ENCODE measurements around the gene ODF2L.
"Not testable (repeated sequence)": the region's sequence is repeated elsewhere in the genome, so short reads cannot be mapped to it uniquely, and the experiment has no call there.

Gene ODF2L

DNA sequence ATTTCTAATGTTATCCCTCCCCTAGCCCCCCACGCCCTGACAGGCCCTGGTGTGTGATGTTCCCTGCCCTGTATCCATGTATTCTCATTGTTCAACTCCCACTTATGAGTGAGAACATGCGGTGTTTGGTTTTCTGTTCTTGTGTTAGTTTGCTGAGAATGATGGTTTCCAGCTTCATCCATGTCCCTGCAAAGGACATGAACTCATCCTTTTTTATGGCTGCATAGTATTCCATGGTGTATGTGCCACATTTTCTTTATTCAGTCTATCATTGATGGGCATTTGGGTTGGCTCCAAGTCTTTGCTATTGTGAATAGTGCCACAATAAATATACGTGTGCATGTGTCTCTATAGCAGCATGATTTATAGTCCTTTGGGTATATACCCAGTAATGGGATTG, 45.9 kb downstream of the ODF2L start:
- WGBS (ENCODE audit: insufficient coverage), result no CpG with 5 or more reads among the region's 3 CpGs
- H3K9me3 ChIP-seq (ENCODE audit: control extremely low read depth in 1 of 5, control insufficient read depth in 4 of 5, insufficient read depth in 2 of 5, low read depth in 1 of 5, low read length in 4 of 5); H3K4me1 ChIP-seq (ENCODE audit: control extremely low read depth in 1 of 4, control insufficient read depth in 4 of 4, insufficient read depth in 4 of 4, low read length in 3 of 4); DNase-seq; CTCF ChIA-PET; H3K4me3 ChIP-seq (ENCODE audit: control insufficient read depth in 1 of 7, extremely low read depth in 1 of 7, insufficient read depth in 4 of 7, low read depth in 2 of 7, low read length in 6 of 7); H3K27ac ChIP-seq (ENCODE audit: insufficient read depth in 1 of 2, low read depth in 1 of 2, low read length in 2 of 2, poor library complexity in 1 of 2, severe bottlenecking in 2 of 2); H3K27me3 ChIP-seq (replicated peaks in 2 of 5; ENCODE audit: control insufficient read depth in 4 of 5, insufficient read depth in 5 of 5, low read length in 4 of 5); POLR2A ChIA-PET: not testable (repeated sequence)
- H3K36me3 ChIP-seq (ENCODE audit: control insufficient read depth in 4 of 4, insufficient read depth in 4 of 4, low read length in 3 of 4), result peaks cover 0 to 20% (median 11%) of the 10 kb centered on the region in 4 experiments

DNA sequence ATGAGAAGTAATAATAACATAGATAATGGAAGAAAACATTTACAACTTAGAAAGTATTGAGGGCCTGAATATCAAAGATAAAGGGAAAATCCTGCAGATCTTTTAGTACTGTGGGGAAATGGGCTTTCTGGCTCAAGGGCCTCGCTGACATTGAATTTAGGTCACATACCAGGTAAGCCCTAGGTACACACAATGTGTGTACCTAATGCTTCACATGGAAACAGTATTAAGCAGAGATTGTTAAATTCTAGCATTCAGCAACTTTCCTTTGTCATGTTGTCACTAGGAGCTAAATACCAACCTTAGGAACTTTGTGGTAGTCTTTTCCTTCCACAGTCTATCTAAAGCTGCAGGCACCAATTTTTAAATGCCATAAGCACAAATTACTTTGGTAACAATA, 49.7 kb downstream of the ODF2L start:
- Histone ChIP-seq H3K27me3 (replicated peaks in 2 of 5; ENCODE audit: control insufficient read depth in 4 of 5, insufficient read depth in 5 of 5, low read length in 4 of 5) (no peaks in the 10 kb centered on the region), H3K36me3 (ENCODE audit: control insufficient read depth in 4 of 4, insufficient read depth in 4 of 4, low read length in 3 of 4) (peaks cover 0 to 1% (median 0%) of the 10 kb centered on the region in 4 experiments), H3K9me3 (ENCODE audit: control extremely low read depth in 1 of 5, control insufficient read depth in 4 of 5, insufficient read depth in 2 of 5, low read depth in 1 of 5, low read length in 4 of 5) (peaks cover 0 to 6% (median 0%) of the 10 kb centered on the region in 5 experiments), H3K4me1 (ENCODE audit: control extremely low read depth in 1 of 4, control insufficient read depth in 4 of 4, insufficient read depth in 4 of 4, low read length in 3 of 4) (no peaks in the 10 kb centered on the region), H3K4me3 (ENCODE audit: control insufficient read depth in 1 of 7, extremely low read depth in 1 of 7, insufficient read depth in 4 of 7, low read depth in 2 of 7, low read length in 6 of 7) (no peak overlapping the region), H3K27ac (ENCODE audit: insufficient read depth in 1 of 2, low read depth in 1 of 2, low read length in 2 of 2, poor library complexity in 1 of 2, severe bottlenecking in 2 of 2) (no peak overlapping the region)
- ChIA-PET POLR2A (no interaction called here), CTCF (interaction anchor here (1.7 kb wide), 1 partner anchor 10 kb away, joined by 3 read pairs; no protein-coding TSS in a partner anchor)
- no peak for DNase-seq
- WGBS (ENCODE audit: insufficient coverage), result 100% methylated on average over 1 of the region's 1 CpG

DNA sequence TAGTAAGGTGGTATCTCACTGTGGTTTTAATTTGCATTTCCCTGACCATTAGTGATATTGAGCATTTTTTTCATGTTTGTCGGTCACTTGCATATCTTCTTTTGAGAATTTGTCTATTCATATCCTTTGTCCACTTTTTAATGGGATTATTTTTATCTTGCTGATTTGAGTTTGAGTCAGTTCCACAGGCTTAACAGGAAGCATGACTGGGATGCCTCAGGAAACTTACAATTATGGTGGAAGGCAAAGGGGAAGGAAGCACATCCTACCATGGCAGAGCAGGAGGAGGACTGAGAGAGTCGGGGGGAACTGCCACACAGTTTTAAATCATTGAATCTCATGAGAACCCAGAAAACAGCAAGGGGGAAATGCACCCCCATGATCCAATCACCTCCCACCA, 51.1 kb downstream of the ODF2L start:
- WGBS (ENCODE audit: insufficient coverage), result no CpG with 5 or more reads among the region's 2 CpGs
- Histone ChIP-seq H3K4me1 (ENCODE audit: control extremely low read depth in 1 of 4, control insufficient read depth in 4 of 4, insufficient read depth in 4 of 4, low read length in 3 of 4) (no peaks in the 10 kb centered on the region), H3K27me3 (replicated peaks in 2 of 5; ENCODE audit: control insufficient read depth in 4 of 5, insufficient read depth in 5 of 5, low read length in 4 of 5) (no peaks in the 10 kb centered on the region), H3K36me3 (ENCODE audit: control insufficient read depth in 4 of 4, insufficient read depth in 4 of 4, low read length in 3 of 4) (no peaks in the 10 kb centered on the region), H3K4me3 (ENCODE audit: control insufficient read depth in 1 of 7, extremely low read depth in 1 of 7, insufficient read depth in 4 of 7, low read depth in 2 of 7, low read length in 6 of 7) (no peak overlapping the region), H3K9me3 (ENCODE audit: control extremely low read depth in 1 of 5, control insufficient read depth in 4 of 5, insufficient read depth in 2 of 5, low read depth in 1 of 5, low read length in 4 of 5) (peaks cover 0 to 6% (median 0%) of the 10 kb centered on the region in 5 experiments), H3K27ac (ENCODE audit: insufficient read depth in 1 of 2, low read depth in 1 of 2, low read length in 2 of 2, poor library complexity in 1 of 2, severe bottlenecking in 2 of 2) (no peak overlapping the region)
- ChIA-PET POLR2A (no interaction called here), CTCF (interaction anchor here (1.7 kb wide), 1 partner anchor 11 kb away, joined by 3 read pairs; no protein-coding TSS in a partner anchor)
- DNase-seq, result no peak

DNA sequence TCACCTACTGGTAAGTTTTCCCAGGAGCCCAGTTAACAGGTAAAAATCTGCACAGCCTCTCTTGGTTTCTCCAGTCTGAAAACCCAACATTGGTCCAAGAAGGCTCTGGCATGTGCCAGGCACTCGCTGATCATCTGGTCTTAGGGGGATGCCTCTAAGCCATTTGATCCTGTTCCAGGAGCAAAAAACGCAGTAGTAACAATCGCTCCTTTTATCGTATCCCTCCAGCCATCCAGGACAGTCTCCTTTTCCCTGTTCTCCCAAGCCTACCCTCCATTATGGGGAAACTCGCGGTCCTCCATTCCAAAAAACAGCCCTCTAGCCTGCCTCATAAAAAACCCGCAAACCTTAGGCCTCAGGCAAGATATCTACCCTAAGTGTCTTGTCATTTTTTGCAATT, 56.2 kb downstream of the ODF2L start:
- Histone ChIP-seq H3K27me3 (replicated peaks in 2 of 5; ENCODE audit: control insufficient read depth in 4 of 5, insufficient read depth in 5 of 5, low read length in 4 of 5) (no peaks in the 10 kb centered on the region), H3K4me3 (ENCODE audit: control insufficient read depth in 1 of 7, extremely low read depth in 1 of 7, insufficient read depth in 4 of 7, low read depth in 2 of 7, low read length in 6 of 7) (no peak overlapping the region), H3K27ac (ENCODE audit: insufficient read depth in 1 of 2, low read depth in 1 of 2, low read length in 2 of 2, poor library complexity in 1 of 2, severe bottlenecking in 2 of 2) (no peak overlapping the region), H3K36me3 (ENCODE audit: control insufficient read depth in 4 of 4, insufficient read depth in 4 of 4, low read length in 3 of 4) (no peaks in the 10 kb centered on the region), H3K4me1 (ENCODE audit: control extremely low read depth in 1 of 4, control insufficient read depth in 4 of 4, insufficient read depth in 4 of 4, low read length in 3 of 4) (peaks cover 2 to 10% (median 6%) of the 10 kb centered on the region in 4 experiments), H3K9me3 (ENCODE audit: control extremely low read depth in 1 of 5, control insufficient read depth in 4 of 5, insufficient read depth in 2 of 5, low read depth in 1 of 5, low read length in 4 of 5) (peaks cover 0 to 4% (median 0%) of the 10 kb centered on the region in 5 experiments)
- WGBS (ENCODE audit: insufficient coverage), result 98% methylated on average over 6 of the region's 7 CpGs
- DNase-seq, result no peak
- POLR2A ChIA-PET, result no interaction called here
- CTCF ChIA-PET, result no interaction called here

DNA sequence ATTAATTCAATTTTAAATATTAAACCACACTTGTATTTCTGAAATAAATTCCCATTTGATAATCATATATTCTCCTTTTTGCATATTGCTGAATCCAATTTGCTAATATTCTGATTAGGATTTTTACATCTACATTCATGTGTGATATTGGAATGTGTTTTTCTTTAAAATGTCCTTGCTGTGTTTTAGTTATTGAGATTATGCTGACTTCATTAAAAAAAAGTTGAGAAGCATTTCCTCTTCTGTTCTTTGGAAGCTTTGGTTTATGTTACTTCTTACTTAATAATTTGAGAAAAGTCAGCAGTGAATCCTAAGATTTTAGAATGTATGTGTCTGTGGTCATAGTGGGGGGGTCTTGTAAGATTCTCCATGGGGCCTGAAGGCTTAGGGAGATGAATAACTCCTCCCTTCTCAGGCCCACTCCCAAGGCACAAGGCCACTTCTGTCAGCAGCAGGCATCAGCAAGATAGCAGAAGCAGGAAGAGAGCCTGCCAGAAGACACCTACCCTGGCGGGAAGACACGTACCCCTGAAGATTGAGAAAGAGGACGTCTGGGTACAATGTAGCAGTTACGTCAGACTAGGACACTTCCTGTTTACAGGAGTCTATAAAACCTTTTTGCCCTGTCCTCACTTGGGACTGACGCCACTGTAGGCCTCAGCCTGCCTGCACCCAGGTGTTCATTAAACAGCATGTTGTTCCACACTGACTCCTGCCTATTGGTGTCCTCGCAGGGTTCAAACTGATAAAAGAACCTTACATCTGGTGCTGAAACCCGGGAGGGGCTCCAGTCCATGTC, 56.9 kb downstream of the ODF2L start:
- peaks cover 2 to 10% (median 6%) of the 10 kb centered on the region in 4 experiments for H3K4me1 ChIP-seq (ENCODE audit: control extremely low read depth in 1 of 4, control insufficient read depth in 4 of 4, insufficient read depth in 4 of 4, low read length in 3 of 4)
- ChIA-PET POLR2A (no interaction called here), CTCF (no interaction called here)
- H3K9me3 ChIP-seq (ENCODE audit: control extremely low read depth in 1 of 5, control insufficient read depth in 4 of 5, insufficient read depth in 2 of 5, low read depth in 1 of 5, low read length in 4 of 5), result no peaks in the 10 kb centered on the region
- H3K4me3 ChIP-seq (ENCODE audit: control insufficient read depth in 1 of 7, extremely low read depth in 1 of 7, insufficient read depth in 4 of 7, low read depth in 2 of 7, low read length in 6 of 7), result no peak overlapping the region
- no peaks in the 10 kb centered on the region for H3K27me3 ChIP-seq (replicated peaks in 2 of 5; ENCODE audit: control insufficient read depth in 4 of 5, insufficient read depth in 5 of 5, low read length in 4 of 5)
- no peaks in the 10 kb centered on the region for H3K36me3 ChIP-seq (ENCODE audit: control insufficient read depth in 4 of 4, insufficient read depth in 4 of 4, low read length in 3 of 4)
- WGBS (ENCODE audit: insufficient coverage), result 36% methylated on average over 6 of the region's 7 CpGs
- H3K27ac ChIP-seq (ENCODE audit: insufficient read depth in 1 of 2, low read depth in 1 of 2, low read length in 2 of 2, poor library complexity in 1 of 2, severe bottlenecking in 2 of 2), result no peak overlapping the region
- peak; percentile 27 to 84 (median 78) for DNase-seq

DNA sequence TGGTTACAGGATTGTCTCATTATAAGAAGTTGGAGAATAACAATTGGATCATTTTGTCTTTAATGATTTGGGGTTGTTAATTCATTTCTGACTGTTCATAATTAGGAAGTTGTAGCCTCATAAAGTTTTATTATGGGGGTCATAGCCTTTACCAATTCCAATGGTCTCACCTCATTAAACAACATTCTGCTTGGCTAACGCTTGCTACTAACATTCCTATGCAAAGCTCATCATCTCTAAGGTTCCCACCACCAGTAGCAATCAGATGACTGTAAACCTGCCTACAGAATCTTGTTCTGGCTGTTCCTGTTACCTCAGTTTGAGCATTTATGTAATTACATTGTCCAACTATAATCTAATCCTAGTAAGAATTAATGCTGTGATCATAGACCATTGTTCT, 60.2 kb downstream of the ODF2L start:
- no peak overlapping the region for H3K27ac ChIP-seq (ENCODE audit: insufficient read depth in 1 of 2, low read depth in 1 of 2, low read length in 2 of 2, poor library complexity in 1 of 2, severe bottlenecking in 2 of 2)
- peaks cover 2 to 10% (median 6%) of the 10 kb centered on the region in 4 experiments for H3K4me1 ChIP-seq (ENCODE audit: control extremely low read depth in 1 of 4, control insufficient read depth in 4 of 4, insufficient read depth in 4 of 4, low read length in 3 of 4)
- 100% methylated on average over 1 of the region's 1 CpG for WGBS (ENCODE audit: insufficient coverage)
- ChIA-PET CTCF (no interaction called here), POLR2A (no interaction called here)
- H3K9me3 ChIP-seq (ENCODE audit: control extremely low read depth in 1 of 5, control insufficient read depth in 4 of 5, insufficient read depth in 2 of 5, low read depth in 1 of 5, low read length in 4 of 5), result no peaks in the 10 kb centered on the region
- no peak for DNase-seq
- H3K36me3 ChIP-seq (ENCODE audit: control insufficient read depth in 4 of 4, insufficient read depth in 4 of 4, low read length in 3 of 4), result no peaks in the 10 kb centered on the region
- no peaks in the 10 kb centered on the region for H3K27me3 ChIP-seq (replicated peaks in 2 of 5; ENCODE audit: control insufficient read depth in 4 of 5, insufficient read depth in 5 of 5, low read length in 4 of 5)
- H3K4me3 ChIP-seq (ENCODE audit: control insufficient read depth in 1 of 7, extremely low read depth in 1 of 7, insufficient read depth in 4 of 7, low read depth in 2 of 7, low read length in 6 of 7), result no peak overlapping the region

DNA sequence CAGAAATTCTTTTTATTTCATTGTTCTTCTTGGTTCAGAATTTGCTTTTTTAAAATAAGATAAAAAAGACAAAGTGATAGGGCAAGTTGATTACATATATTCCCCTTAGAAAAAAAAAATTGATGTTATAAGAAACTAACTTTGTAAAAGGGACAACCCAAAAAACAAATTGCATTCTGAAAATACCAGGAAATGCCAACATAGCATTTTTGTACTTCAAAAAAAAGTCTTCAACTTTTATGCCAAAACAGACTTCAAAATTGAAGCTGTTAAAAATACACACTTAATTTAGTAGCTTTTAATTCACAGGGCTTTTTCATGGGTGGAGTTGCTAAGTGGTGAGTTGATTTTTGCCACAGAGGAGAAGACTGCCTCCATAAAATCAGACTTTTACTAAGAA, 70.9 kb downstream of the ODF2L start:
- DNase-seq, result no peak
- Histone ChIP-seq H3K4me3 (ENCODE audit: control insufficient read depth in 1 of 7, extremely low read depth in 1 of 7, insufficient read depth in 4 of 7, low read depth in 2 of 7, low read length in 6 of 7) (no peak overlapping the region), H3K27ac (ENCODE audit: insufficient read depth in 1 of 2, low read depth in 1 of 2, low read length in 2 of 2, poor library complexity in 1 of 2, severe bottlenecking in 2 of 2) (no peak overlapping the region), H3K36me3 (ENCODE audit: control insufficient read depth in 4 of 4, insufficient read depth in 4 of 4, low read length in 3 of 4) (no peaks in the 10 kb centered on the region), H3K9me3 (ENCODE audit: control extremely low read depth in 1 of 5, control insufficient read depth in 4 of 5, insufficient read depth in 2 of 5, low read depth in 1 of 5, low read length in 4 of 5) (no peaks in the 10 kb centered on the region), H3K27me3 (replicated peaks in 2 of 5; ENCODE audit: control insufficient read depth in 4 of 5, insufficient read depth in 5 of 5, low read length in 4 of 5) (no peaks in the 10 kb centered on the region), H3K4me1 (ENCODE audit: control extremely low read depth in 1 of 4, control insufficient read depth in 4 of 4, insufficient read depth in 4 of 4, low read length in 3 of 4) (peaks cover 0 to 6% (median under 1%) of the 10 kb centered on the region in 4 experiments)
- ChIA-PET CTCF (no interaction called here), POLR2A (no interaction called here)

All from common myeloid progenitor, CD34-positive (primary cell).